Duodenal mucosa (tissue), 2 donors: ENCODE data around the gene CPNE1.

Experiments used
- H3K27ac ChIP-seq: one replicate; pipeline ENCODE4 v1.7.0; 2013; ENCODE audit warnings: low read depth, low read length
- H3K27me3 ChIP-seq, 2 donors: one replicate each; pipeline ENCODE4 v1.7.0; 2013; ENCODE audit warnings: low read length in 2 of 2, control low read depth in 1 of 2; ENCODE audit not compliant: insufficient read depth in 2 of 2, control insufficient read depth in 1 of 2
- H3K36me3 ChIP-seq, 2 donors: one replicate each; pipeline ENCODE4 v1.7.0; 2013; ENCODE audit warnings: low read length in 2 of 2, control low read depth in 1 of 2; ENCODE audit not compliant: insufficient read depth in 2 of 2, control insufficient read depth in 1 of 2
- H3K4me1 ChIP-seq, 2 donors: one replicate each; pipeline ENCODE4 v1.7.0; 2013; ENCODE audit warnings: low read length in 2 of 2, control low read depth in 1 of 2; ENCODE audit not compliant: insufficient read depth in 2 of 2, control insufficient read depth in 1 of 2
- H3K4me3 ChIP-seq, 2 donors: one replicate each; pipeline ENCODE4 v1.7.0; 2013; ENCODE audit warnings: low read length in 2 of 2, low read depth in 1 of 2
- H3K9ac ChIP-seq, 2 donors: one replicate each; pipeline ENCODE4 v1.7.0; 2013; ENCODE audit warnings: low read length in 2 of 2, low read depth in 1 of 2
- H3K9me3 ChIP-seq, 2 donors: one replicate each; pipeline ENCODE4 v1.7.0; 2013; ENCODE audit warnings: low read length in 2 of 2, control low read depth in 1 of 2; ENCODE audit not compliant: control insufficient read depth in 1 of 2

CPNE1 gene

DNA sequence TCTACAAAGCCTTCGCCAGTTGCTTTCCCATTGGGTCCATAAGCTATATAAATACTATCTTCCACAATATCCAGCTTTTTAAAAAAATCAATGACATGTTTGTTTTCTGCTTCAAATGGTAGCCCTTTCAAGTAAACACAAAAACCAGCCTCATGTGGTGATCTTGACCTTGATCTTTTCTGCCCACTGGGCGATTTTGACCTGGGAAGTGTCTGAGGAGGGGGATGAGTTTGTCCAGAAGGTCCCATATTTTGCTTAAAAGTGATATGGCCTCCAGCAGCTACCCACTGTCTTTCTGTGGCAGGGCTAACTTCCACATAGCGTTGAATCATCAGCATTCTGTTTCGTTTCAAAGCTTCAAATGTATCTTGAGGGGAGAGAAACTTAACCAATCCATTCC, 10.8 kb downstream of the CPNE1 start:
- Histone ChIP-seq H3K4me3 (no peak overlapping the region), H3K36me3 (peaks cover 12 to 33% of the 10 kb centered on the region in 2 donors), H3K9me3 (no peaks in the 10 kb centered on the region), H3K4me1 (peaks cover 4 to 12% of the 10 kb centered on the region in 2 donors), H3K27ac (no peak overlapping the region), H3K27me3 (no peaks in the 10 kb centered on the region), H3K9ac (no peak overlapping the region)

DNA sequence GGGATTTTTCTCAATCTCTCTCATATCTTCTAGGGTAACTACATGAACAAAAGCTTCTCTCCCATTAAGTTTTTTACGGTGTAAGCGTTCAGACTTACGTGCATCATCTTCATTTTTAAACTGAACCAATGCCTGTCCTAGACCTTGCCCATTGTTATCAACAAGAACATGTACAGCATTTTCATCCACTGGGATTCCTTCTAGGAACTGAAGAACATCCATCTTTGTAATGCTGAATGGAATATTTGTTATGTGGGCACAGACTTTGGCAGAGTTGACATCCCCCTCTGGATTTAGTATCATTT, 11.3 kb downstream of the CPNE1 start:
- Histone ChIP-seq H3K36me3 (peaks cover 12 to 33% of the 10 kb centered on the region in 2 donors), H3K27ac (no peak overlapping the region), H3K27me3 (no peaks in the 10 kb centered on the region), H3K4me3 (no peak overlapping the region), H3K4me1 (peaks cover 0 to 12% of the 10 kb centered on the region in 2 donors), H3K9ac (no peak overlapping the region), H3K9me3 (no peaks in the 10 kb centered on the region)

DNA sequence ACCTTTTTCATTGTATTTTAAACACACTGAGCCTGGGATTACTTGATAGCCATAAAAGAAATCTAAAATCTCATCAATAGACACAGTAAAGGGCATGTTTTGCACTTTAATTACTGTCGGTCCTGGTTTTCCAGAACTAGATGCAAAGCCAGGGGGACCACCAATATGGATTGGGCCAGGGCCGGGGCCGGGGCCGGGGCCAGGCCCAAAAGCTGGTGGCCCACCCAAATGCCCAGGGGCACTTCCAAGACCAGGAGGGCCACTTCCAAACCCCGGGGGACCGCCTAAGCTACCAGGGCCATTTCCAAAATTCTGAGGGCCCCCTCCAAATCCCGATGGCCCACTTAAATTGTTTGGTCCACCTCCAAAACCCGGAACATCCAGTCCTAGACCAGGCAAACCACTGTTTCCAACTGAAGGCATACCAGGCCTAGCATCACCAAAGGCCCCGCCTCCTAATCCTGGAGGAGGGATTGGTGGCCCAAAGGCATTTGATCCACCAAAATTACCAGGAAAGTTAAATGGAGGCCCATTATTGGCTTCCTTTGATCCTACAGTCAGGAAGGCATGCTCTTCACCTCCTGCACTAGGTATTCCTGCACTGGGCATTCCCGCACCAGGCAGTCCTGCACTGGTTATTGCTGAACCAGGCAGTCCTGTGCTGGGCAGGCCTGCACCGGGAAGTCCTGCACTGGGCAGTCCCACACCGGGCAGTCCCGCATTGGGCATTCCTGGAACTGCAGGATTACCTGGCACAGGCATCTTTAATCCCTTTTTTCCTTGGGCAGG, 11.9 kb downstream of the CPNE1 start:
- H3K27me3 ChIP-seq = no peaks in the 10 kb centered on the region
- no peaks in the 10 kb centered on the region for H3K9me3 ChIP-seq
- no peak overlapping the region for H3K27ac ChIP-seq
- peaks cover 0 to 12% of the 10 kb centered on the region in 2 donors for H3K4me1 ChIP-seq
- peaks cover 12 to 33% of the 10 kb centered on the region in 2 donors for H3K36me3 ChIP-seq
- no peak overlapping the region for H3K9ac ChIP-seq
- no peak overlapping the region for H3K4me3 ChIP-seq

DNA sequence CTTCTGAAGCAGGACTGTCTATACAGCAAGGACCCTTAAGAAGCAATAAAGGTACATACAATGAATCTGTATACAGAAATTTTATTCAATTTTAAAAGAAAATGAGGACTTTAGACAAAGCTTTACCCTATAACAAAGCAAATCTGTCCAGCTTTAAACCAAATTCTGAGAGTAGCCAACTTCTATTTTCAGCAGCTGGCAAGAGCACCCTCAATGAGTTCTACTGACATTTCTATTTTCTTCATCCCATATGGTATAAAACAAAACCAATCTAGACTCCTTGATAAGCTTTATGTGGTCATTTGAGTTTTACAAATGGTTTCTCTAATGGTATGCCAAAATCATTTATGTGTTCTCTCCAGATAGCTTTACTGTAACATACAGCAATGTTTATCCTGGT, 12.7 kb downstream of the CPNE1 start:
- Histone ChIP-seq H3K27me3 (no peaks in the 10 kb centered on the region), H3K4me1 (peaks cover 0 to 6% of the 10 kb centered on the region in 2 donors), H3K4me3 (no peak overlapping the region), H3K9me3 (no peaks in the 10 kb centered on the region), H3K36me3 (peaks cover 12 to 33% of the 10 kb centered on the region in 2 donors), H3K27ac (no peak overlapping the region), H3K9ac (no peak overlapping the region)

DNA sequence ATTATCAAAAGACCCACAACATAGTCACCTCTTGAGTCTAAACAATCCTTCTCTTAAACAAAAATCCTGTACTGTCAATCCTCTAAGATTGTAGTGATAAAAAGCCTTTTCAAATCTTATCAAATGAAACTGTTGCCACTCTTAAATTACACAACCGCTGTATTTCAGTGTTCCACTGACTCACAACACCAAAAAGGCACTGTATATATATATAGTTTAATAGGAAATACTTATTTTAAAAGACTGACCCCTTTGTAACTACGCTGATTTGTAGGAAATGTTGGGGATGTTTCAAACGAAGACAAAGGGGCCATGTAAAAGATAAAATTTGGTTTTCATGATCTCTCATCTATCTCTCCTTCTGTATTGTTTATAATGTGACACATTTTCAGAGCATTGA, 14.1 kb downstream of the CPNE1 start:
- H3K27me3 ChIP-seq = no peaks in the 10 kb centered on the region
- H3K9ac ChIP-seq = no peak overlapping the region
- no peak overlapping the region for H3K4me3 ChIP-seq
- no peak overlapping the region for H3K27ac ChIP-seq
- no peaks in the 10 kb centered on the region for H3K9me3 ChIP-seq
- H3K4me1 ChIP-seq = peaks cover 0 to 5% of the 10 kb centered on the region in 2 donors
- H3K36me3 ChIP-seq = peaks cover 12 to 33% of the 10 kb centered on the region in 2 donors

DNA sequence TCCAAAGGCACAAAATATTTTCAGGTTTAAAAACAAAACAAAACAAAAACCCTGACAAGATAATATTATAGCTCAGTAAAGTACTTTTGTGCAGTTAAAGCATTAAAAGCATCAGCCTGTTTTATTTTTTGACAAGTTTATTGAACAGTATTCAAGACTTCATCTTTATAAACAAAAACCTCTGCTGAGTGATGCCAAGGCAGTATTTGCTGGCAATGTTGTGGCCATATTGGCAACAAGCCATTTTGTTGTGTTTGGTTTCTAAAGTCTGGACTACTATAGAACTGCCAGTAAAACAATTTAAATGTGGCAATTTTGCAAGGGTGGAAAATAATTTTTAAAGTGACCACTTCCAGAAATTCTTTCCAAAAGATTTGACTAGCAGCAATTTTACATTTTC, 15.9 kb downstream of the CPNE1 start:
- Histone ChIP-seq H3K4me1 (peaks cover 0 to 5% of the 10 kb centered on the region in 2 donors), H3K27me3 (no peaks in the 10 kb centered on the region), H3K9me3 (no peaks in the 10 kb centered on the region), H3K27ac (no peak overlapping the region), H3K9ac (no peak overlapping the region), H3K4me3 (no peak overlapping the region), H3K36me3 (peaks cover 0 to 18% of the 10 kb centered on the region in 2 donors)

DNA sequence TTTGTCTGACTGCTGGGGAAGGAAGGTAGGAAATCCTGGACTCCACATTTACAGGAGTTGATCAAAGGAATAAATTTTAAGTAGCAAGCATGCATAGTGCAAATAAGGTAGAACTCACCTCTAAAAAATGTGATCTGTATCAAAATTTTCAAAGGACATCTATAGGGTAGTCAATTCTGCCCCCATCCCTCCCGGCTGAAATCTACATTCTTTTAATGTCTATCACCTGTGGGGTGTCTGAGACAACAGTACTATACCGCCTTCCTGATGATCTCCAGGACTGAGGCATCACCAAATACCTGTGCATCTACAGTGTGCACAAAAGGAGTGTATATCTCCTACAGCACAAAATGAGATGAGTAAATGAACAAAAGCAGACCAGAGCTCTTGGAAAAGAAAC, 19.9 kb downstream of the CPNE1 start:
- H3K4me1 ChIP-seq = no peaks in the 10 kb centered on the region
- H3K4me3 ChIP-seq = no peak overlapping the region
- no peaks in the 10 kb centered on the region for H3K27me3 ChIP-seq
- H3K9ac ChIP-seq = no peak overlapping the region
- no peak overlapping the region for H3K27ac ChIP-seq
- H3K9me3 ChIP-seq = no peaks in the 10 kb centered on the region
- no peaks in the 10 kb centered on the region for H3K36me3 ChIP-seq

DNA sequence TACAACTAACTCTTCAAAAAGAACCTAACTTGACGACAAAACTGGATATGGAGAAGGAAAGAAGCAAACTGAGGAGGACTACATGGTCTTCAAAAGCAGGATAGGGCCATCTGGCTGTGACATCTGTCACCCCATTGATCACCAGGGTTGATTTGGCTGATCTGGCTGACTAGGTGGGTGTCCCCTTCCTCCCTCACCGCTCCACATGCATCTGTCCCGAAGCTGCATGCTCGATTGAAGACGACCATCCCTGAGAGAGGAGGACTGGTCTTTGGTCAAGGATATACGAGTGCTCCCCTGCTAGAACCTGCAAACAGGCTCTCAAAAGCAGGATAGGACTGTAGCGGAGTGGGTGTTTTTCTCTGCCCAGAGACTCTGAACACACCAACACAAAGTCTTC, 21.7 kb downstream of the CPNE1 start:
- Histone ChIP-seq H3K4me3 (no peak overlapping the region), H3K9ac (no peak overlapping the region), H3K27me3 (no peaks in the 10 kb centered on the region), H3K9me3 (no peaks in the 10 kb centered on the region), H3K27ac (no peak overlapping the region), H3K36me3 (no peaks in the 10 kb centered on the region), H3K4me1 (no peaks in the 10 kb centered on the region)

DNA sequence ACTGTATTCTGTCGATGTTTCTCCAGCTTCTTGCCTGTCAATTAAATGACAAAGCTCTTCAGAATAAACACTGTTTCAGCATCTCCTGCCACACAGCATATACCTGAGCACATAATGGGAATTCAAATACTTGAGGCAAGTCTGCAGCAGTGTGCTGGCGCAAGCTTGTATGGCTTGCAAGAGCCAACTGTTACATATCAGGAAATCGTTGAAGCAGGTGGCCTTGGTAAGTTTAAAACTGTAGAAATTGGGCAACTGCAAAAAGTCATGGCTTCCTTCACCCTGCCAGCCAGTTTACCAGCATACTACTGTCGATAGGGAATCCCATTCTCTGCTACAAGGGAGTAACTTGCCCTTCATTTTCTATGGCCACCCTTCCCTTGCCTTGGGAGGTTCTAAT, 23.0 kb downstream of the CPNE1 start:
- H3K9me3 ChIP-seq = no peaks in the 10 kb centered on the region
- H3K36me3 ChIP-seq = no peaks in the 10 kb centered on the region
- H3K27me3 ChIP-seq = no peaks in the 10 kb centered on the region
- H3K4me1 ChIP-seq = no peaks in the 10 kb centered on the region
- no peak overlapping the region for H3K4me3 ChIP-seq
- H3K9ac ChIP-seq = no peak overlapping the region
- H3K27ac ChIP-seq = no peak overlapping the region

DNA sequence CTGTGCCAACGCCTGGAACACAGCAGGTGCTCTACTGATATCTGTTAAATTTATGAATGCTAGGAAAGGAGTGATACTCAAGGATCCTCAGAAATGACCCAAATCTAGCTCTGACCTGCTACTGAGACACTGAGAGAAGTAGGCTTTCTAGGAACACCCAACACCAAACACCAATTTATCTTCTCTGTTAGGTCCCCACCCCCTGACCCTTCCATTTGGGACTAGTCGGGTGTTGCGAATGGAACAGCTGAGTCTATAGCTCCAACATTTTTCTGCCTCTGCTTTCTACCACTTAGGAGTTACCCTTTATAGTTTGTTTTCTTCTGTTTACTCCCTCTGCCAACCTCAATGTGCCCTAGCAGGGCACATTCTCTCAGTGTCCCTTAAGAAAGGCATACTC, 24.0 kb downstream of the CPNE1 start:
- H3K9ac ChIP-seq = no peak overlapping the region
- H3K4me1 ChIP-seq = no peaks in the 10 kb centered on the region
- no peaks in the 10 kb centered on the region for H3K36me3 ChIP-seq
- H3K9me3 ChIP-seq = no peaks in the 10 kb centered on the region
- H3K27ac ChIP-seq = no peak overlapping the region
- no peak overlapping the region for H3K4me3 ChIP-seq
- H3K27me3 ChIP-seq = no peaks in the 10 kb centered on the region
